Measurements from ENCODE around the gene CYP21A2.
"Not testable (repeated sequence)": the region's sequence is repeated elsewhere in the genome, so short reads cannot be mapped to it uniquely, and the experiment has no call there.

DNA sequence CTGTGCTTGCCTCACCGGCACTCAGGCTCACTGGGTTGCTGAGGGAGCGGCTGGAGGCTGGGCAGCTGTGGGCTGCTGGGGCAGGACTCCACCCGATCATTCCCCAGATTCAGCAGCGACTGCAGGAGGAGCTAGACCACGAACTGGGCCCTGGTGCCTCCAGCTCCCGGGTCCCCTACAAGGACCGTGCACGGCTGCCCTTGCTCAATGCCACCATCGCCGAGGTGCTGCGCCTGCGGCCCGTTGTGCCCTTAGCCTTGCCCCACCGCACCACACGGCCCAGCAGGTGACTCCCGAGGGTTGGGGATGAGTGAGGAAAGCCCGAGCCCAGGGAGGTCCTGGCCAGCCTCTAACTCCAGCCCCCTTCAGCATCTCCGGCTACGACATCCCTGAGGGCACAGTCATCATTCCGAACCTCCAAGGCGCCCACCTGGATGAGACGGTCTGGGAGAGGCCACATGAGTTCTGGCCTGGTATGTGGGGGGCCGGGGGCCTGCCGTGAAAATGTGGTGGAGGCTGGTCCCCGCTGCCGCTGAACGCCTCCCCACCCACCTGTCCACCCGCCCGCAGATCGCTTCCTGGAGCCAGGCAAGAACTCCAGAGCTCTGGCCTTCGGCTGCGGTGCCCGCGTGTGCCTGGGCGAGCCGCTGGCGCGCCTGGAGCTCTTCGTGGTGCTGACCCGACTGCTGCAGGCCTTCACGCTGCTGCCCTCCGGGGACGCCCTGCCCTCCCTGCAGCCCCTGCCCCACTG is 2.3 kb downstream of the CYP21A2 start:
- TF ChIP-seq GATA1 (IDR thresholded peaks at IDR 0.05; ENCODE audit: low read depth, low read length); POLR2A (IDR thresholded peaks at IDR 0.05; ENCODE audit: low read length): not testable (repeated sequence)
